Myocyte (in vitro differentiated cells): ENCODE measurements around the gene HK1. TPM values are rescaled to one million over a fixed set of nuclear protein-coding genes. Genes with fewer than 3 reads are reported as not detected.
A peak's percentile ranks its signal among the peaks of the same experiment; 100 is the strongest.
"Not testable (repeated sequence)": the region's sequence is repeated elsewhere in the genome, so short reads cannot be mapped to it uniquely, and the experiment has no call there.

Source experiments
- DNase-seq: peaks from one replicate; pipeline ENCODE4 v3.0.0-alpha.2; 2012; ENCODE audit warnings: low read depth
- total RNA-seq: library from RNA; depleted of rRNA; stranded (reverse); fragments of >200 nt; gene quantifications from 2 replicates; pipeline ENCODE4 v1.2.3, GENCODE V29; 2014

HK1 gene
- total RNA-seq, 1 donor from 2014 or later: 79.2 TPM

- not testable (repeated sequence) for DNase-seq
Observed at GRCh38 chr10:69308304-69308703, 30.0 kb downstream of the HK1 start.

DNA sequence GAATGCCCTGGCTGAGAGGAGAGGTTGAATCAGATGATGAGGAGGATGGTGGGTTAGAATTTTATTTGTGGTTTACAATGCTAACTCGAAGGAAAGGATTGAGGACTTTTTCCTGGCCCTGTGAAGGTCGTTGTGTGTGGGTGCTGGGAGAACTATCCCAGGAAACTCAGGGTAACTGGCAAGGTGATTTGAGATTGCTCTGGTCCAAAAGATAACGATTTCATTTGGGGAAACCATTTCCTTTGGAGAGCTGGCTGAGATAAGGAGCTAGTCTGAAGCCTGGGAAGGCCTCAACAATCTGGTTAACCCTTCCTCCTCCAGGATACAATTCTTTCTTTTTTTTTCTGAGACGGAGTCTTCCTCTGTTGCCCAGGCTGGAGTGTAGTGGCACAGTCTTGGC, 33.0 kb downstream of the HK1 start:
- no peak for DNase-seq

- no peak for DNase-seq
Observed at GRCh38 chr10:69312528-69312927, 34.2 kb downstream of the HK1 start.

GRCh38 chr10:69315100-69315542, 36.8 kb downstream of the HK1 start:
- DNase-seq: no peak

- no peak for DNase-seq
Observed at GRCh38 chr10:69315610-69316312, 37.5 kb downstream of the HK1 start.

DNA sequence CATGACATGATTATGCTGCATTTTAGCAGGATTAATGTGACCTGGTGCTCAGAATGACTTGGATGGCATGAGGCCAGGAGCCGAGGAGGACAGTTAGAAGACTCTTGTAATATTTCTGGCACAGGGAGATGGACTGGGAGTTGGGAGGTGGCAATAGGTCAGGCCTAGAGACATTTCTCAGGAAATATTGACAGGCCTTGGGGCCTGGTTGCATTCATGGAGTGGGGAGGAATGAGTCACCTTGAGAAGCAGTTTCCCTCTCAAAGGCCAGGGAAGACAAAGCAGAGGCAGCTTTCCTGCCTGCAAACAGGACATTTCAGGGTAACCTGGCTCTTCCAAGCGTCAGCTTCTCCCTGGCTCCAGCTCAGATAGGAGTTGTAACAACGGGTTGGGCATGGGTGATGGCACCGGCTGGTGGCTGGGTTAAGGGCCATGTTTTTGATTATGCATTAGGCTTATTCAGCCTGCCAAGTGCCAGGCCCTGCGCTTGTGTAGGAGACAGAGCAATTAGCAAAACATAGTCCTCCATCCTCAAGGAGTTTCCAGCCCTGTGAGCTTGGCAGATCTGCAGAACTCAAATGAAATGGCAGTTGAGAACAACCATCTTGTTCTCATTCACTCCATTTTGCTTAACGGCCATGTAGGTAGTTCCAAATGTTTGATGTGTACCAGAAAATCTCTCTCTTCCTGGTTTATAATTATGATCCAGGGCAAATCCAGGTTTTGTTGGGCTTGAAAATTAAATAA, 38.2 kb downstream of the HK1 start:
- no peak for DNase-seq

GRCh38 chr10:69317175-69317604, 38.9 kb downstream of the HK1 start:
- no peak for DNase-seq

- no peak for DNase-seq
Observed at GRCh38 chr10:69317626-69318105, 39.4 kb downstream of the HK1 start.

- DNase-seq: peak; percentile 92
Observed at GRCh38 chr10:69318106-69318866, 40.0 kb downstream of the HK1 start.

GRCh38 chr10:69318867-69319727, 40.8 kb downstream of the HK1 start:
- DNase-seq: peak; percentile 83

DNA sequence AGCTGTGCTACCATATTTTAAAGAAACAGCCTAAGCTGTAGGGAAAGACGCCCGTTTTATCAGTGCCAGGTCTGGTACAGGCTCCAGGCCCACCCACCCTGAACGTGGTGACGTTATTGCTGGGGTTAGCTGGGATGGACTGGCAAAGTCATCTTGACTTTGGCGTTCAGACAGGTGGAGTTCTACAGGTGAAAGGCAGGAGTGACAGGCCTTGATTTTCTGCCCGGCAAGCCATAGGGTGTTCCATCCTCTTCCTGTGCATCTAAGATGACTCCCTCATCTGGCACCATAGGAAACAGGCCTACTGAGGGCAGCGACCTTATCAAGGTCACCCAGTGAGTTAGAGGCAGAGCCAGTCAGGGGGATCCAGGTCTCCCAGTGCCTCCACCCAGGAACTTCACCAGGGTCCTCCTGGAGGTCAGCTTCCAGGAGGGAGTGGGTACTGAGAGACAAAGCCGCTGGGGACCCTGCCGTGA, 41.6 kb downstream of the HK1 start:
- no peak for DNase-seq

GRCh38 chr10:69320521-69320920, 42.2 kb downstream of the HK1 start:
- peak; percentile 62 for DNase-seq

- DNase-seq: no peak
Observed at GRCh38 chr10:69321039-69321715, 42.9 kb downstream of the HK1 start.

DNA sequence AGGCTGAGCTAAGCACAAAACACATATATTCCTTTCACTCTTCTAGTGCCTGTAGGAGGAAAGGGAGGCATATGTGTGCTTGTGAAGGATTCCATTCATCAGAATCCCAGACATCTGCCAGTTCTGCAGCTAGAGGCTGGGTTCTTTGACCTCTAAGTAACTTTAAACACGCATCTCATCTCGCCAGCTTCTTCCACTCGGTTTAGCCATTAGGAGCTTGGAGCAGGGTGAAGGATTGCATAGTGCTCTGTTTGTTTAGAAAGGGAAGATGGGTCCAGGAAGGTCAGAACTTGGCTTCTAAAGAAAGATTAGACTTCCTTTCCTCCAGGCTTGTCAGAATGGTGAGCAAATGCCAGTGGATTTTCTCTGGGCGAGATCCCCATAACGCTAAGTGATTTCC, 43.6 kb downstream of the HK1 start:
- DNase-seq: no peak

DNA sequence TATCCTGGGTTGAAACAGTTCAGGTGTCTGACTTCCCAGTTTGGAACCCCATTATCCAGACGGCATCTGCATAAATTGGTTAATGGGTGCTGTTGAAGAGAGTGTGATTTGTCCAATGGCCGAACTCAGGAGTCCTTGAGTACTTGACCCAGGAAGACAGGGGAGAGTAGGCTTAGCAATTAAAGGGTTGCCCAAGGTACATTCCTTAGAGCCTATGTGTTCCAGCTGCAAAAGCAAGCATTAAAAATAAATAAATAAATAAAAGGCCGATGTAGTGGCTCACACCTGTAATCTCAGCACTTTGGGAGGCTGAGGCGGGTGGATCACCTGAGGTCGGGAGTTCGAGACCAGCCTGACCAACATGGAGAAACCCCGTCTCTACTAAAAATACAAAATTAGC, 44.0 kb downstream of the HK1 start:
- DNase-seq: not testable (repeated sequence)

GRCh38 chr10:69323622-69324021, 45.3 kb downstream of the HK1 start:
- DNase-seq: no peak

DNA sequence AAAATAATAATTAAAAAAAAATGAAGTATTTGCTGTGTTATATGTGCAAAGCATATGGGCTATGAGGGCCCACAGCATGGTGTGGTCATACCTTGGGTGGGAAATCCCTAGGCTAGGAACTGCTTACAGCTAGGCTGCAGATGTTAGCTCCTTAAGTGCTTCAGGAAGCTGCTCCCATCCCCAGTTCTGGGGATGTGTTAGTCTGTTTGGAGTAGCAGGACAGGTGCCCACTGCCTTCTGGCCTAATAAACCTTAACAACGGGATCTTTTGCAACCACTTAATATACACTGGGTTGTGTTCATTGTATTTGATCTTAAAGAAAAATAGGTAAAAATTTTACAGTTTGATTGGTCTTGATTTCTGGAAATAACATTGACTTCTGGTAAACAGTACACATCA, 46.3 kb downstream of the HK1 start:
- no peak for DNase-seq

- not testable (repeated sequence) for DNase-seq
Observed at GRCh38 chr10:69325637-69326523, 47.6 kb downstream of the HK1 start.

DNA sequence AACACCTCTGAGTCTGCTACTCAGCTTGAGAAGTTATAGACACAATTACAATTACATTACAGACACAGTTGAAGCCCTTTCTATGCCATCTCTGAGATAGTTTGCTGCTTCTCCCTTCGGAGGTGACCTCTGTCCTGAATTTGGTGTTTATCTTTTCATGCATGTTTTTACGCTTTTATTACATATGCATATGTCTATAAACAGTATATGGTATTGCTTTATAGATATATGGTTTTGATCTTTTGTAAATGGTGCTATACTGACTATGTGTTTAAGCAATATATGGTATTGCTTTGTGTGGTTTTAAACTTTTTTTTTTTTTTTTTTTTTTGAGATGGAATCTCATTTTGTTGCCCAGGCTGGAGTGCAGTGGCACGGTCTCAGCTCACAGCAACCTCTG, 48.4 kb downstream of the HK1 start:
- no peak for DNase-seq
